Keratinocyte (primary cell): Measurements from ENCODE around the gene TMEM229B. TPM values are rescaled to one million over a fixed set of nuclear protein-coding genes. Genes with fewer than 3 reads are reported as not detected.

Experiments
- DNase-seq: peaks from one replicate; pipeline ENCODE4 v3.0.0-alpha.2; 2011; ENCODE audit warnings: low read depth, missing footprints, low spot score
- FAIRE-seq: peaks from 2 replicates; lab custom pipeline; 2011; peaks lifted over from hg19 to GRCh38; lab: Jason Lieb, UNC
- H2AFZ ChIP-seq: 2 replicates; pipeline ENCODE4 v1.6.0; 2012; ENCODE audit warnings: low read length, control low read depth, inconsistent platforms; ENCODE audit not compliant: control insufficient read depth
- H3K27ac ChIP-seq: 2 replicates; pipeline ENCODE4 v1.5.1; 2011; ENCODE audit warnings: low read length; ENCODE audit not compliant: control insufficient read depth, insufficient read depth
- H3K27me3 ChIP-seq: 3 replicates; pipeline ENCODE4 v1.6.0; 2011; ENCODE audit warnings: low read length; ENCODE audit not compliant: control insufficient read depth, insufficient read depth; ENCODE audit errors: extremely low read depth
- H3K36me3 ChIP-seq, 2 experiments: 2 replicates in 1 of 2; 3 replicates in 1 of 2; pipeline ENCODE4 v1.5.1; 2011; ENCODE audit warnings: low read length in 2 of 2, mild to moderate bottlenecking in 1 of 2; ENCODE audit not compliant: control insufficient read depth in 2 of 2, insufficient read depth in 2 of 2; ENCODE audit errors: extremely low read depth in 1 of 2
- H3K4me1 ChIP-seq: 3 replicates; pipeline ENCODE4 v1.5.1; 2011; ENCODE audit warnings: low read length; ENCODE audit not compliant: control insufficient read depth, insufficient read depth; ENCODE audit errors: extremely low read depth
- H3K4me2 ChIP-seq: 3 replicates; pipeline ENCODE4 v1.6.0; 2011; ENCODE audit warnings: low read depth, low read length; ENCODE audit not compliant: control insufficient read depth, insufficient read depth; ENCODE audit errors: extremely low read depth
- H3K4me3 ChIP-seq, 3 experiments: fragments of 200-600 bp in 1 of 3; sonication (generic) in 1 of 3; 2 replicates in 2 of 3; 3 replicates in 1 of 3; pipeline ENCODE4 v1.5.1; 2011 to 2016; ENCODE audit warnings: low read length in 3 of 3, mild to moderate bottlenecking in 3 of 3, control low read depth in 2 of 3, inconsistent platforms in 1 of 3, low read depth in 1 of 3, mixed read lengths in 1 of 3, mixed run types in 1 of 3, moderate library complexity in 1 of 3; ENCODE audit not compliant: control insufficient read depth in 2 of 3, insufficient read depth in 2 of 3; ENCODE audit errors: extremely low read depth in 1 of 3
- H3K79me2 ChIP-seq: 2 replicates; pipeline ENCODE4 v1.6.0; 2012; ENCODE audit warnings: low read length; ENCODE audit not compliant: control insufficient read depth, insufficient read depth
- H3K9ac ChIP-seq: 3 replicates; pipeline ENCODE4 v1.6.0; 2011; ENCODE audit warnings: low read length; ENCODE audit not compliant: control insufficient read depth, insufficient read depth; ENCODE audit errors: extremely low read depth
- H3K9me1 ChIP-seq: 3 replicates; pipeline ENCODE4 v1.6.0; 2011; ENCODE audit warnings: low read length; ENCODE audit not compliant: control insufficient read depth, insufficient read depth; ENCODE audit errors: extremely low read depth
- H3K9me3 ChIP-seq: 2 replicates; pipeline ENCODE4 v1.5.1; 2012; ENCODE audit warnings: low read depth, low read length; ENCODE audit not compliant: control insufficient read depth
- H4K20me1 ChIP-seq: 3 replicates; pipeline ENCODE4 v1.6.0; 2011; ENCODE audit warnings: low read length; ENCODE audit not compliant: control insufficient read depth, insufficient read depth; ENCODE audit errors: extremely low read depth
- EZH2 ChIP-seq: IDR thresholded peaks from one replicate; pipeline ENCODE4 v1.6.1; 2012; ENCODE audit warnings: inconsistent platforms, mild to moderate bottlenecking, low read length, moderate library complexity
- dilution Hi-C: fragments of 300-500 bp; cut with MboI; formaldehyde crosslinking; loops from one replicate; pipeline ENCODE4 v1.7.0; 2020; ENCODE audit warnings: low sequenced_read_pairs; ENCODE audit not compliant: extremely low pct_ligation_motif_present
- polyA plus RNA-seq, 5 experiments: library from polyadenylated mRNA; depleted of rRNA in 3 of 5; stranded (reverse) in 3 of 5; stranded (forward) in 1 of 5; unstranded in 1 of 5; fragments of >200 nt; gene quantifications; 1 replicate in 1 of 5; 2 replicates in 3 of 5; 3 replicates in 1 of 5; pipeline versions ENCODE4 v1.2.1 to v1.2.3, GENCODE V29; 2011 to 2012; ENCODE audit warnings: missing spikeins in 2 of 5, low read depth in 1 of 5, low replicate concordance in 1 of 5
- TF ChIP-seq, protein P1 (sequence below), 3 experiments: IDR thresholded peaks in 1 of 3; conservative IDR thresholded peaks in 1 of 3; optimal IDR thresholded peaks in 1 of 3; 2 replicates in 2 of 3; 3 replicates in 1 of 3; pipeline versions ENCODE3 to v1.5.1; 2011; ENCODE audit warnings: low read length in 3 of 3, mild to moderate bottlenecking in 3 of 3, moderate library complexity in 2 of 3, control low read depth in 1 of 3, inconsistent platforms in 1 of 3; ENCODE audit not compliant: insufficient read depth in 2 of 3; ENCODE audit errors: extremely low read depth in 1 of 3

The TMEM229B gene
- polyA plus RNA-seq, 1 donor (not counting 4 experiments of a cell fraction or from before 2014, with no cell fraction given) = 1.0 TPM

DNA sequence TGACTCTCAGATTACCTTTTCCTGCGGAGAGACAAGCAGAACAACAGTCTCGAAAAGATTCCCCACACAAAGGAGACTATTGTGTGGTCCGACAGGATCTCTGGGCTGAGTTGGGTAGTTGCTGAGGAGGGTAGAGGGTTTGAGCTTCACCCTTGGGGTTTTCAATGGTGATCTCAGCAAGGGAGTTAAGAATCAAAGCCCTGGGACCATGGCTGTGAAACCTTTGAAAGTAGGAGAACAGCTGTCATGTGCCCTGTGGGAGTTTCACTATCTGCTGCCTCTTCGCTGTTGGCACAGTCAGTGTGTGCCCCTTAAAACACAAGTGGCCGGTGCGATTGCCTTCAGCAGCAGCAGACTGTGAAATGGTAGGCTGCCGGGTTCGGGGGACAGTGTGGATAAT is 62.4 kb downstream of the TMEM229B start:
- Histone ChIP-seq H3K27me3 (no peaks in the 10 kb centered on the region), H3K27ac (peak overlapping the region; percentile 68), H4K20me1 (no peaks in the 10 kb centered on the region), H3K4me2 (peak overlapping the region; percentile 55), H3K9me1 (no peaks in the 10 kb centered on the region), H2AFZ (peak overlapping the region; percentile 74), H3K4me3 (peak overlapping the region in 1 of 3 experiments; percentile 32), H3K36me3 (no peaks in the 10 kb centered on the region), H3K9me3 (no peaks in the 10 kb centered on the region), H3K9ac (peak overlapping the region; percentile 59), H3K79me2 (no peaks in the 10 kb centered on the region), H3K4me1 (peaks cover 28% of the 10 kb centered on the region)
- no peak for TF ChIP-seq EZH2
- dilution Hi-C loops = no loop called here
- FAIRE-seq (peak; percentile 5), DNase-seq (no peak)

DNA sequence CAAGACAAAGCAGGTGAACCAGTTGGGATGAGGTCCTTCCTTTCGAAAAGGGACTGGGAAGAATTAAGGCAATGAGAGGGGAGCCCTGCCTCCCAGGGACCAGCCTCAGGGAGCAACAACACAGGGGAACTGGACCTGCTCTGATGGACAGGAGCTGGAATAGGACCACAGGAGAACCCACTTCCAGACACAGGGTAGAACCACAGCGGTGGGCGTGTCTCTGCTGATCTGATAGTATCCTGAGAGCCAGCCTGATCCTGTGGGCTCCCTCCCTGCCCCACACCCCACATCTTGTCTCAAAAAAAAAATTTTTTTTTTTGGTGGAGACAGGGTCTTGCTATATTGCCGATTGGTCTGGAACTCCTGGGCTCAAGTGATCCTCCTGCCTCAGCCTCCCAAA is 62.9 kb downstream of the TMEM229B start:
- no peak overlapping the region for H3K4me3 ChIP-seq
- no peak for FAIRE-seq
- dilution Hi-C loops = no loop called here

More for the DNA sequence above, 62.9 kb downstream of the TMEM229B start:
- Histone ChIP-seq H4K20me1 (no peaks in the 10 kb centered on the region), H3K27me3 (no peaks in the 10 kb centered on the region), H3K9ac (no peak overlapping the region), H3K4me2 (no peak overlapping the region), H2AFZ (peak overlapping the region; percentile 8), H3K9me1 (no peaks in the 10 kb centered on the region), H3K27ac (peak overlapping the region; percentile 68), H3K4me1 (peaks cover 28% of the 10 kb centered on the region), H3K36me3 (no peaks in the 10 kb centered on the region), H3K9me3 (no peaks in the 10 kb centered on the region), H3K79me2 (no peaks in the 10 kb centered on the region)
- DNase-seq = no peak
- TF ChIP-seq, protein P1, sequence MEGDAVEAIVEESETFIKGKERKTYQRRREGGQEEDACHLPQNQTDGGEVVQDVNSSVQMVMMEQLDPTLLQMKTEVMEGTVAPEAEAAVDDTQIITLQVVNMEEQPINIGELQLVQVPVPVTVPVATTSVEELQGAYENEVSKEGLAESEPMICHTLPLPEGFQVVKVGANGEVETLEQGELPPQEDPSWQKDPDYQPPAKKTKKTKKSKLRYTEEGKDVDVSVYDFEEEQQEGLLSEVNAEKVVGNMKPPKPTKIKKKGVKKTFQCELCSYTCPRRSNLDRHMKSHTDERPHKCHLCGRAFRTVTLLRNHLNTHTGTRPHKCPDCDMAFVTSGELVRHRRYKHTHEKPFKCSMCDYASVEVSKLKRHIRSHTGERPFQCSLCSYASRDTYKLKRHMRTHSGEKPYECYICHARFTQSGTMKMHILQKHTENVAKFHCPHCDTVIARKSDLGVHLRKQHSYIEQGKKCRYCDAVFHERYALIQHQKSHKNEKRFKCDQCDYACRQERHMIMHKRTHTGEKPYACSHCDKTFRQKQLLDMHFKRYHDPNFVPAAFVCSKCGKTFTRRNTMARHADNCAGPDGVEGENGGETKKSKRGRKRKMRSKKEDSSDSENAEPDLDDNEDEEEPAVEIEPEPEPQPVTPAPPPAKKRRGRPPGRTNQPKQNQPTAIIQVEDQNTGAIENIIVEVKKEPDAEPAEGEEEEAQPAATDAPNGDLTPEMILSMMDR (optimal IDR thresholded peaks at IDR 0.05 in 1 of 3, IDR thresholded peaks at IDR 0.05 in 1 of 3, conservative IDR thresholded peaks at IDR 0.05 in 1 of 3; ENCODE audit: extremely low read depth in 1 of 3, insufficient read depth in 2 of 3, low read length in 3 of 3) = no peak
- TF ChIP-seq EZH2 = no peak
